ENCODE results near the gene ATP6V1C2.

ATP6V1C2 gene

DNA sequence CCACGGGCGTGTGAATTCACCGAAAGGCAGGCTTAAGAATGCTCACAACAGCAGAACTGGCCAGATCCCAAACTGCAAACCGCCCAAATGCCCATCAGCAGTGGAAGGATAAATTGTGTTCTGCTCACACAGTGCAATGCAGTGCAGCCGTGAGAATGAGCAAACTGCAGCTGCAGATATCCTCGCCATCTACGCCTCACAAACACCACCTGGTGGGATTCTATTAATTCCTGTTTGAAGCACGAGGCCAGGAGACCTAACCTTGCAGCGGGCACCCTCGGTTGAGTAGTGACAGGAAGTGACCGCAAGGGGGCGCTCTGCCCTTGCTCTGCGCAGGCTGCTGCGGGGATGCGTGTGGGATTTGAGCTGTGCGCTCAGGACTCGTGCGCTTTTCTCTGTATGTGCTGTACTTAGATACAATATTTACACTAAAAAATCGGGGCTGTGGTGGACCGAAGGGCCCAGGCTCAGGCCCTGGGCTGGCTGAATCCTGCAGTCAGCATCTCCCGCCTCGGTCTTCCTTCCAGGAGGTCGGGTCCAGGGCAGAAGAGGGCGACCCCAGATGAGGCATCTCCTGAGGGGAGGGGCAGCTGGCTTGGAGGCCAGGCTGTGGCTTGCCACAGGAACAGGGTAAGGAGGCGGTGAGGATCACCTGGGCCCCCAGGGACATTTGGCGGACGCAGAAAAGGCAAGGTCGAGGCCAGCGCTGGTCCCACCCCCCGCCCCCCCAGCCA lies 110.9 kb downstream of the ATP6V1C2 start:
- Mint-ChIP-seq H3K4me3 (no peak overlapping the region), H3K9me3 (no peaks in the 10 kb centered on the region), H3K36me3 (ENCODE audit: low read depth) (no peaks in the 10 kb centered on the region), H3K27ac (no peak overlapping the region), H3K27me3 (peaks cover 20% of the 10 kb centered on the region), H3K4me1 (peaks cover 2% of the 10 kb centered on the region)
- ATAC-seq = peak; percentile 79
- peak; percentile 86 for DNase-seq

DNA sequence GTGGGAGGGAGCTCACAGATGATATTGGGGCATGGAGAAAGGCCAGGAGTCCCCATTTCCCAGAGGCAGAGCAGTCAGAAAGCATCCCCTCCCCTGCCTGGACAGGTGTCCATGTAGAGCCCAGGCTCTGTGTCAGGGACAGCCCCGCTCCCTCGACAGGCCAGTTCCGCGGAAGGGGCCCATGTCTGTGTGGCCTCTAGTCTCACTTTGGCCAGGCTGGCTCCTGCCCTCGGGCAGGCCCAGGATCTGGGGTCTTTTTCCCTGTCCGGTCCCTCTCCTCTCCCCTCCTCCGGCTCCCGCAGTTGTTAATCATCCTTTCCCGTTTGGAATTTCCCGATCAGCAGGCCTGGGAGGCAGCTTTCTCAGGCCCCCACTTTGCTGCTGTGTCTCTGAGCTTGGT lies 111.6 kb downstream of the ATP6V1C2 start:
- H3K9me3 Mint-ChIP-seq = no peaks in the 10 kb centered on the region
- ATAC-seq = no peak
- H3K27ac Mint-ChIP-seq = no peak overlapping the region
- H3K36me3 Mint-ChIP-seq (ENCODE audit: low read depth) = no peaks in the 10 kb centered on the region
- H3K4me3 Mint-ChIP-seq = no peak overlapping the region
- H3K4me1 Mint-ChIP-seq = peaks cover 2% of the 10 kb centered on the region
- DNase-seq = no peak
- H3K27me3 Mint-ChIP-seq = peaks cover 23% of the 10 kb centered on the region

DNA sequence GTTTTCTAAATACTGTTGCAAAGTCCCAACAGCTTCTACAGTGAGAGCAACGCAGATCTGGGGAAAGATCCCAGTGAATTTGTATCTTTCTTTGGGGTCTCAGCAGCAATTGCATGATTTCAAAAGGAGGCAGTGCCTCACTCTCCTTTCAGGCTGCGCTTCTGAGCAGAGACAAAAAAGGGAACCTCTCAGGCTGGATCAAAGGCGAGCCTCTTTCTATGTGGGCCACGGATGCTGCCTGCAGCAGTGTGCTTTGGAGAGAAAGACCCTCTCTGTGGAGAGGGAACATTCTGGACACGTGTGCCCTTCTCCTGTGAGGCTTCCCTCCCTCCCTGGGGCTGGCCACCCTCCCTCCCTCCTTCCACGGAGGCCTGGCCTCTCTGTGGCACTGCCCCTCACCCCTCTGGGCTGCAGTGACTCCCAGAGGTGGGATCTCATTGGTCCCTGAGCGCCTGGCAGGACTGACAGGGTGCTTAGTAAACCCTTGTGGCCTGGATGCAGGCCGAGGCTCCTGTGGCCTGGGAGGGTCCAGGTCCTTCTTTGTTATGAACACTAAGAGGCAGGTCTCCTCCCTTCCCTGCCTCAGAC lies 112.7 kb downstream of the ATP6V1C2 start:
- H3K9me3 Mint-ChIP-seq = no peaks in the 10 kb centered on the region
- ATAC-seq = no peak
- DNase-seq = no peak
- H3K4me1 Mint-ChIP-seq = peaks cover 2% of the 10 kb centered on the region
- H3K27me3 Mint-ChIP-seq = peaks cover 23% of the 10 kb centered on the region
- no peaks in the 10 kb centered on the region for H3K36me3 Mint-ChIP-seq (ENCODE audit: low read depth)
- H3K27ac Mint-ChIP-seq = no peak overlapping the region
- H3K4me3 Mint-ChIP-seq = no peak overlapping the region

Measured in activated naive CD8-positive, alpha-beta T cell treated with anti-CD3 and anti-CD28 coated beads, Interleukin-2, amount 50 U/mL, for 24 hours (primary cell).